Ramos (cell line): ENCODE data around the gene ADGRL3.
"Not testable (repeated sequence)": the region's sequence is repeated elsewhere in the genome, so short reads cannot be mapped to it uniquely, and the experiment has no call there.

Experiments used
- in situ Hi-C: fragments of 300-500 bp; cut with MboI; formaldehyde crosslinking; loops from one replicate; pipeline ENCODE4 v1.14.3; 2022; ENCODE audit warnings: low sequenced_read_pairs; ENCODE audit not compliant: unreplicated experiment

Gene ADGRL3

DNA sequence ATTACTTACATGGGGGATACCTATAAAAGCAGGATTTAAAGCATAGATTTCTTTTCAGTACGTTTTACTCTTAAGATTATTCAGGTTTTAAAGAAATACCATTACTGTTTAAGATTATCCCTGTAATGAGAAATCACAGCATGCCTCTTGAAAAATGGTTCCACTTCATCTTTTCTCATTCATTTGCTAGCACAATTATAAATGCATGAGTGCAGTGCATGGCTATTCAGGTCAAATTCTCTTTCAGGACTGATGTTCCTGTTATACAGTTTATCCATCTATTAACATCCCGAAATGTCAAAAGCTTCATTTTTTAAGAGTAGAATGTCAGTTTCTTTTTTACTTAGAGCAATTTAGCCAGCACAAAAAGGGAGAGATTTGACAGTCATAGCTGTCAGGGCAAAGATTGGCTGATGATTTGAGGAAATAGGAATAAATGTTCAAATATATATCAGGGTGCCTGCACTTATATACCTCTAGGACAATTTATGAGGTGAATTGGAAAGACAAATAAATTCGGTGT, 135.2 kb downstream of the ADGRL3 start:
- in situ Hi-C loops = no loop called here

DNA sequence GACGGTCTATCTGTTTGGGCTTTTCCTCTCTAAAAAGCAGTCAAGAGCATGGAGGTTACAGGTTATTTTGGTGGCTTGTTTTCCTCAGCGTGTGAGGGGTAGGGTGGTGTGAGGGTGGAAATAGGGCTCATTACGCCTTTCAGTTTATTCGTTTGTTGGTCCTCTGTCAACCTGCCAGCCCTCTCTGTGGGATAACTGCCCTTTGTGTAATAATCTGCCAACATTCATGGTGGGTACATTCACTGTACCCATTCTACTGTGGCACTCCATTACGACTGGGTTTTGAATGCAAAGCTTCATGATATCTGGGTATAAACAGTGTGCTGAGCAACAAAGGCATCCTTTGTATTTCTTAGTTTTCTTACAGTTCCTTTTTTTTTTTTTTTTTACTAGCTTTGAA, 136.4 kb downstream of the ADGRL3 start:
- in situ Hi-C loops = no loop called here

GRCh38 chr4:61336916-61337315, 136.8 kb downstream of the ADGRL3 start:
- in situ Hi-C loops = no loop called here

GRCh38 chr4:61342061-61342460, 141.9 kb downstream of the ADGRL3 start:
- in situ Hi-C loops = no loop called here

- in situ Hi-C loops = no loop called here
These were observed 150.8 kb downstream of the ADGRL3 start for GRCh38 chr4:61350932-61351331.

DNA sequence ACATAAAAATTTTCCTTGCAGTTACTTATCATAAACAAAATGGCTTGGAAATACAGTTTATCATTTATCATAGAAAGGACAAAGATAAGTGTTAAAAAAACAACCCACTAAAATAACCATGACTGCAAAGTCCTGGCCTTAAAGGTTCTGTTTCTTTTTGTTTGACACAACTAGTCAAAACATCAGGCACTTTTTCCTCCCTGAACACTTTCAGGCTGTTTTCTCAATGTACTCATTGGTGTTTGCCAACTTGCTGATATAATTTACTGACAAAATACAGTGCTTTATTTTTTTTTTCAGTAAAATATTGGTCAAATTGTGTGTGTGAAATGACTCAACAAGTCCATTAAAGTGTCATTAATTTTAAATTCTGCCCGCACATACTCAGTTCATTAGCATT, 156.6 kb downstream of the ADGRL3 start:
- in situ Hi-C loops = no loop called here

GRCh38 chr4:61359301-61359700, 159.2 kb downstream of the ADGRL3 start:
- in situ Hi-C loops = no loop called here

DNA sequence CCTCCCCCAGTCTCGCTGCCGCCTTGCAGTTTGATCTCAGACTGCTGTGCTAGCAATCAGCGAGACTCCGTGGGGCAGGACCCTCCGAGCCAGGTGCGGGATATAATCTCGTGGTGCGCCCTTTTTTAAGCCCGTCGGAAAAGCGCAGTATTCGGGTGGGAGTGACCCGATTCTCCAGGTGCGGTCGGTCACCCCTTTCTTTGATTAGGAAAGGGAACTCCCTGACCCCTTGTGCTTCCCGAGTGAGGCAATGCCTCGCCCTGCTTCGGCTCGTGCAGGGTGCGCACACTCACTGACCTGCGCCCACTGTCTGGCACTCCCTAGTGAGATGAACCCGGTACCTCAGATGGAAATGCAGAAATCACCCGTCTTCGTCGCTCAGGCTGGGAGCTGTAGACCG, 172.7 kb downstream of the ADGRL3 start:
- in situ Hi-C loops = not testable (repeated sequence)

DNA sequence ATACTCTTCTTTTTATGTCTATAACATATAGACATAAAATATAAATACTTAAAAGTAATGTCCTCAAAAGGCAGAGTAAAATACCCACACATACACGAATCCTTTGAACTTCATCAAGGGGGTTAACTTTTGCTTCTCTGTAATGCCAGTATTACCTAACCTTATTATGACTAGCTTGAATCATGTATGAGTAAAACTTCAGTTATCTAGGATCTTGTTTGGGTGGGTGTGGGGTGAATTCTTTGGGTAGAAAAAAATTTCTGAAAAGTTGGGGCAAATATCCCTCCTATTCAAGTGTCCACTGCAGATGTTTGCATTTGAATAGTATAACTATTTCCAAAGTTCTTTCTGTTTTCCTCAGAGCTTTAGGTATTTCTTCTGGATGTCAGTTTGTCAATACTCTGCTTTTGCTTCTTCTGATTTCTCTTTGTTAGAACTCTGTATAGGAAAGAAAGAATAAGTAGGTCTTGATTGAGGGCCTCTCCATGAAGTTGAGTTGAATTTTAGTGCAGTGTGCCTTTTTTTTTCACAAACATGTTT, 173.8 kb downstream of the ADGRL3 start:
- in situ Hi-C loops = no loop called here

GRCh38 chr4:61374447-61374891, 174.3 kb downstream of the ADGRL3 start:
- in situ Hi-C loops = no loop called here

DNA sequence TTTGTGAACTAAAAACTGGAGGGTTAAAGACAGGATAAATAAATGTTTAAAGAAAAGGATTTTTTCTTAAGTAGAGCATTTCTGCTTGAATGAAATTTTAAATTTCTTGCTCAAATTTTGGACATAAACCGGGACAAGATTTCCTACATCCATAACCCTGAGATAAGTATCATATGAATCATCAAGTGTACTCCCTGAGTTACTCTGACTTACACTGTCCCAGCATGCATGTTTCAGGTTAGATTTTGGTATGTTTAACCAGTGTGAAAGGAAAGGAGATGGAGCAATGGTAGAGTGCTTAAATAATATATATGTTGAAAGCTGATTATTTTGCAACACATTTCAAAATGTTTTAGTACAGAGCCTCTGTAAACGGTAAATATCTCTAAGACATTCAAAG, 175.2 kb downstream of the ADGRL3 start:
- in situ Hi-C loops = no loop called here

DNA sequence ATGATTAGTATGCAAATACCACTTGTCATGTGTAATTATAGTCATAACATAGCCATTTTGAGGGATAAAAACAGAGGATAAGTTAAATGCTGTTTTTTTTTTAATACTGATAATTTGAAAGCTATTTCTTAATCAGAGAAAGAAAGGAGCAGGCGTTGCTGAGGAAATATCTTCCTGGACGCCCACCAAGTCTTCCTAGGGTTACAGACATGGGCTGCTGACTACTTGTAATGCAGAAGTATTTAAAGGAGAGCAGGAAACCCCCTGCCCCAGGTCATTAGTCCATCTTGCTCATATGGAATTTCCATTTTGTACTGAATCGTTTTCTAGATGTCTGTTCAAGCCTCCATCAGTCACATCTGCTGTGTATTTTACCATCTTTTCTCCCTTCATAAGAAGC, 176.2 kb downstream of the ADGRL3 start:
- in situ Hi-C loops = no loop called here

DNA sequence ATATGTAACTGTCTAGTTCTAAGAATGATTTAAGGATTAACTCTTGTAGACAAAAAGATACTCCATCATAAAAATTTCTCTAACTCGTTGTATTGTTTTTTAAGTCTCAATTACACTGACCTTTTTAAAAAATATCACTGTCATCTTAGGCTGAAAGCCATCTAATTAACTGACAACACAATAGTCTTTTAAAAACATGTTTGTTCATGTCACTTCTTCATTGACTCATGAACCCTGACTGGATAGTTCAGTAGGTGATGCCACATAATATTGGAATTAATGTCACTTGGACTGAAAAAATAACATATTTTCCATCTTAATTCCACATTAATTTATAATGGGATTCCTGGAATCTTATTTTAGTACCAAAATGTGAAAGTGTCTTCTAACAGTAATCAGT, 179.3 kb downstream of the ADGRL3 start:
- in situ Hi-C loops = no loop called here

DNA sequence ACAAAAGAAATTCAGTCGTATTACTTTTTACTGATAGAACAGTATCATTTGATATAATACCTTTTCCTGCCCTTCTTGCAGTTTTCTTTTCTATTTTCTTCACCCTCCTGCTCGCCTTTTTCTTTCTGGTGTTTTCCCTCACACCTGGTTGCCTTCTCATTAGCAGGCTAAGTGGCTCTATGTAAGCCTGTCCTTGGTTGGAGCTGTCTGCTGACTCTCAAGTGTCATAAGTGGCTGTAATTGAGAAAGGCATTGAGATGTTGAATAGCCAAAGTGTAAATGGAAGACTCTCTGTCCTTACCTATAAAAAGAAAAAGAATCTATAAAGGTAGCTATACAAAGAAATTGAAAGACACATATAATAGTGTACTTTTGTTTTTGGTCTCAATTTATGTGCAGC, 180.7 kb downstream of the ADGRL3 start:
- in situ Hi-C loops = no loop called here

DNA sequence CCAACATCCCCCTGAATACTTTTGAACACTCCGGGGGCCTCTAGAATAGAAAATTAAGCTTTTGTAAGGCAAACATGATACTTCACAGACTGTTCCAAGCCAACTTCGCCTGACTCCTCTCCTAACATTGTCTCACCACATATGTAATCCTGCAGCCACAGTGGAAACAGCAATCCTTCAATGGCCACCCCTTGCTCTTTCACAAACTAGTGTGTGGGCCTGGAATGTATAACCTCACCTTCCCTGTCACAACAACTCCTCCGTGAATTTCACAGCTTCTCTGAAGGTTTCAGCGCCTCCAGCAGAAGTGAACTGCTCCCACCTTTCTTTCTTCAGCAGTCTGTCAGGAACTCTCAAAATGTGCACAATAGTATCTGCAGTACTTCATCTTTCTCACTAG, 185.1 kb downstream of the ADGRL3 start:
- in situ Hi-C loops = no loop called here

GRCh38 chr4:61387372-61387771, 187.2 kb downstream of the ADGRL3 start:
- in situ Hi-C loops = not testable (repeated sequence)

GRCh38 chr4:61389640-61390039, 189.5 kb downstream of the ADGRL3 start:
- in situ Hi-C loops = no loop called here

GRCh38 chr4:61395754-61396153, 195.6 kb downstream of the ADGRL3 start:
- in situ Hi-C loops = no loop called here

- in situ Hi-C loops = no loop called here
These were observed 197.0 kb downstream of the ADGRL3 start for GRCh38 chr4:61397174-61397573.

- in situ Hi-C loops = no loop called here
These were observed 200.4 kb downstream of the ADGRL3 start for GRCh38 chr4:61400439-61401038.

DNA sequence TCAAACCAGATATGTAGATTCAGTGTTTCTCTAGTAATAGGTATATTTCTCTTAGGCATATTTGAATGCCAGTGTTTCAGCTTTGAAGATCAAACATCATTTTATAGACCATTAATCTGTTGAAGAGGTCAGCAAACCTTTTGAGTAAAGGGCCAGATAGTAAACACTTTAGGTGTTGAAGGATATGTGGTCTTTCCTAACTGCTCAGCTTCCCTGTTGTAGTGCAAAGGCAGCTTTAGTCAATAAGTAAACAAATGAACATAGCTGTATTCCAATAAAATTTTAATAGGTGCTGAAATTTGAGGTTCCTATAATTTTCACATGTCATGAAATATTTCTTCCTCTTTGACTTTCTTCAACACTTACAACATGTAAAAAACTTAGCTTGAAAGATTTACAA, 201.6 kb downstream of the ADGRL3 start:
- in situ Hi-C loops = no loop called here

GRCh38 chr4:61405307-61405706, 205.2 kb downstream of the ADGRL3 start:
- in situ Hi-C loops = no loop called here
